ENCODE data around the gene HEMGN. TPM values are rescaled to one million over a fixed set of nuclear protein-coding genes. Genes with fewer than 3 reads are reported as not detected.

The HEMGN gene
- total and polyA plus RNA-seq, 2 of the 13 experiments (the other 11 are each of a cell fraction or from before 2014, with no cell fraction given) = not detected

DNA sequence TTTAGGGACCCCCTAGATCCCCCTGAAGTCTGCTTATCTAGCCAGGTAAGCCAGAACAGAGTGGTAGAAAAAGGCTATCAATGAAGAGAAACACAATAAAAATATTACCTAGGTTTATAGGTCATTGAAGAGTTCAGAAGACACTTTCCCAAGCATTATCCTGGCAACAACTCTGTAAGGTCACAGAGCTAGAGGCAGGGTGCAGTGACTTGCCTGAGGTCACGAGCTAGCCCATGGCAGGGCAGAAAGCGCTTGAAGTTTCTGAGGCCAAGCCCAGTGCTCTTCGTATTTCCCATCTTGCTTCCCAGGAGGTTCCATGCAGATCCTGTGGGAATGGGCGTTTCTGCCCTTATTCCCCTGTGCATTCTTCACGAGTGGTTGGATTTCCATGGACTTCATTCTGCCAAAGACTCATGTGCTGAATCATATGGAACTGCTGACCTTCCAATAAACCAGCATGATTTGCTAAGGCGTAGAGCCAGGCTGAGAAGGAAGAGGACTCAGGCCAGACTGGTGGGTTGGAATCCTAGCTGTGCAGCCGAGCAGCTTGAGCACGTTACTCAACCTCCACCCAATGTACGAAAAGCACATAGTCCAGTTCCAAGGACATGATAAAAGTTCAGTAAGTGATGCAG lies 37.8 kb downstream of the HEMGN start (continued):
- TF ChIP-seq, protein P1, sequence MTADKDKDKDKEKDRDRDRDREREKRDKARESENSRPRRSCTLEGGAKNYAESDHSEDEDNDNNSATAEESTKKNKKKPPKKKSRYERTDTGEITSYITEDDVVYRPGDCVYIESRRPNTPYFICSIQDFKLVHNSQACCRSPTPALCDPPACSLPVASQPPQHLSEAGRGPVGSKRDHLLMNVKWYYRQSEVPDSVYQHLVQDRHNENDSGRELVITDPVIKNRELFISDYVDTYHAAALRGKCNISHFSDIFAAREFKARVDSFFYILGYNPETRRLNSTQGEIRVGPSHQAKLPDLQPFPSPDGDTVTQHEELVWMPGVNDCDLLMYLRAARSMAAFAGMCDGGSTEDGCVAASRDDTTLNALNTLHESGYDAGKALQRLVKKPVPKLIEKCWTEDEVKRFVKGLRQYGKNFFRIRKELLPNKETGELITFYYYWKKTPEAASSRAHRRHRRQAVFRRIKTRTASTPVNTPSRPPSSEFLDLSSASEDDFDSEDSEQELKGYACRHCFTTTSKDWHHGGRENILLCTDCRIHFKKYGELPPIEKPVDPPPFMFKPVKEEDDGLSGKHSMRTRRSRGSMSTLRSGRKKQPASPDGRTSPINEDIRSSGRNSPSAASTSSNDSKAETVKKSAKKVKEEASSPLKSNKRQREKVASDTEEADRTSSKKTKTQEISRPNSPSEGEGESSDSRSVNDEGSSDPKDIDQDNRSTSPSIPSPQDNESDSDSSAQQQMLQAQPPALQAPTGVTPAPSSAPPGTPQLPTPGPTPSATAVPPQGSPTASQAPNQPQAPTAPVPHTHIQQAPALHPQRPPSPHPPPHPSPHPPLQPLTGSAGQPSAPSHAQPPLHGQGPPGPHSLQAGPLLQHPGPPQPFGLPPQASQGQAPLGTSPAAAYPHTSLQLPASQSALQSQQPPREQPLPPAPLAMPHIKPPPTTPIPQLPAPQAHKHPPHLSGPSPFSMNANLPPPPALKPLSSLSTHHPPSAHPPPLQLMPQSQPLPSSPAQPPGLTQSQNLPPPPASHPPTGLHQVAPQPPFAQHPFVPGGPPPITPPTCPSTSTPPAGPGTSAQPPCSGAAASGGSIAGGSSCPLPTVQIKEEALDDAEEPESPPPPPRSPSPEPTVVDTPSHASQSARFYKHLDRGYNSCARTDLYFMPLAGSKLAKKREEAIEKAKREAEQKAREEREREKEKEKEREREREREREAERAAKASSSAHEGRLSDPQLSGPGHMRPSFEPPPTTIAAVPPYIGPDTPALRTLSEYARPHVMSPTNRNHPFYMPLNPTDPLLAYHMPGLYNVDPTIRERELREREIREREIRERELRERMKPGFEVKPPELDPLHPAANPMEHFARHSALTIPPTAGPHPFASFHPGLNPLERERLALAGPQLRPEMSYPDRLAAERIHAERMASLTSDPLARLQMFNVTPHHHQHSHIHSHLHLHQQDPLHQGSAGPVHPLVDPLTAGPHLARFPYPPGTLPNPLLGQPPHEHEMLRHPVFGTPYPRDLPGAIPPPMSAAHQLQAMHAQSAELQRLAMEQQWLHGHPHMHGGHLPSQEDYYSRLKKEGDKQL (CRISPR knock-in tag; IDR thresholded peaks at IDR 0.05; ENCODE audit: low read depth) = no peak
- TF ChIP-seq ZKSCAN8 (CRISPR knock-in tag; IDR thresholded peaks at IDR 0.05; ENCODE audit: borderline replicate concordance) (no peak), KDM5A (IDR thresholded peaks at IDR 0.05; ENCODE audit: borderline replicate concordance, low read length) (no peak), SIN3B (IDR thresholded peaks at IDR 0.05; ENCODE audit: low read length) (no peak), ZNF615 (CRISPR knock-in tag; IDR thresholded peaks at IDR 0.05; ENCODE audit: borderline replicate concordance) (no peak), PPARG (CRISPR knock-in tag; conservative IDR thresholded peaks at IDR 0.05) (no peak), ZNF460 (CRISPR knock-in tag; IDR thresholded peaks at IDR 0.05; ENCODE audit: borderline replicate concordance) (no peak)
- TF ChIP-seq, protein P2, sequence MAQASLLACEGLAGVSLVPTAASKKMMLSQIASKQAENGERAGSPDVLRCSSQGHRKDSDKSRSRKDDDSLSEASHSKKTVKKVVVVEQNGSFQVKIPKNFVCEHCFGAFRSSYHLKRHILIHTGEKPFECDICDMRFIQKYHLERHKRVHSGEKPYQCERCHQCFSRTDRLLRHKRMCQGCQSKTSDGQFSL (CRISPR knock-in tag; IDR thresholded peaks at IDR 0.05) = no peak
- TF ChIP-seq, protein P3, sequence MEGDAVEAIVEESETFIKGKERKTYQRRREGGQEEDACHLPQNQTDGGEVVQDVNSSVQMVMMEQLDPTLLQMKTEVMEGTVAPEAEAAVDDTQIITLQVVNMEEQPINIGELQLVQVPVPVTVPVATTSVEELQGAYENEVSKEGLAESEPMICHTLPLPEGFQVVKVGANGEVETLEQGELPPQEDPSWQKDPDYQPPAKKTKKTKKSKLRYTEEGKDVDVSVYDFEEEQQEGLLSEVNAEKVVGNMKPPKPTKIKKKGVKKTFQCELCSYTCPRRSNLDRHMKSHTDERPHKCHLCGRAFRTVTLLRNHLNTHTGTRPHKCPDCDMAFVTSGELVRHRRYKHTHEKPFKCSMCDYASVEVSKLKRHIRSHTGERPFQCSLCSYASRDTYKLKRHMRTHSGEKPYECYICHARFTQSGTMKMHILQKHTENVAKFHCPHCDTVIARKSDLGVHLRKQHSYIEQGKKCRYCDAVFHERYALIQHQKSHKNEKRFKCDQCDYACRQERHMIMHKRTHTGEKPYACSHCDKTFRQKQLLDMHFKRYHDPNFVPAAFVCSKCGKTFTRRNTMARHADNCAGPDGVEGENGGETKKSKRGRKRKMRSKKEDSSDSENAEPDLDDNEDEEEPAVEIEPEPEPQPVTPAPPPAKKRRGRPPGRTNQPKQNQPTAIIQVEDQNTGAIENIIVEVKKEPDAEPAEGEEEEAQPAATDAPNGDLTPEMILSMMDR (CRISPR knock-in tag; IDR thresholded peaks at IDR 0.05) = no peak
- TF ChIP-seq, protein P4, sequence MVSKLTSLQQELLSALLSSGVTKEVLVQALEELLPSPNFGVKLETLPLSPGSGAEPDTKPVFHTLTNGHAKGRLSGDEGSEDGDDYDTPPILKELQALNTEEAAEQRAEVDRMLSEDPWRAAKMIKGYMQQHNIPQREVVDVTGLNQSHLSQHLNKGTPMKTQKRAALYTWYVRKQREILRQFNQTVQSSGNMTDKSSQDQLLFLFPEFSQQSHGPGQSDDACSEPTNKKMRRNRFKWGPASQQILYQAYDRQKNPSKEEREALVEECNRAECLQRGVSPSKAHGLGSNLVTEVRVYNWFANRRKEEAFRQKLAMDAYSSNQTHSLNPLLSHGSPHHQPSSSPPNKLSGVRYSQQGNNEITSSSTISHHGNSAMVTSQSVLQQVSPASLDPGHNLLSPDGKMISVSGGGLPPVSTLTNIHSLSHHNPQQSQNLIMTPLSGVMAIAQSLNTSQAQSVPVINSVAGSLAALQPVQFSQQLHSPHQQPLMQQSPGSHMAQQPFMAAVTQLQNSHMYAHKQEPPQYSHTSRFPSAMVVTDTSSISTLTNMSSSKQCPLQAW (CRISPR knock-in tag; IDR thresholded peaks at IDR 0.05) = no peak
